Large intestine (tissue), 3 donors: Measurements from ENCODE around the gene HINT3. TPM values are rescaled to one million over a fixed set of nuclear protein-coding genes. Genes with fewer than 3 reads are reported as not detected.
A peak's percentile ranks its signal among the peaks of the same experiment; 100 is the strongest.
"Not testable (repeated sequence)": the region's sequence is repeated elsewhere in the genome, so short reads cannot be mapped to it uniquely, and the experiment has no call there.

Source experiments
- DNase-seq, 2 donors: peaks; one replicate each; pipeline versions ENCODE4 v3.0.0 to v3.0.0-alpha.2; 2013
- H3K27ac ChIP-seq: one replicate; pipeline ENCODE4 v1.5.1; 2013; ENCODE audit warnings: low read length
- H3K27me3 ChIP-seq: 2 replicates; pipeline ENCODE4 v1.6.1; 2013; ENCODE audit warnings: low read length; ENCODE audit not compliant: control insufficient read depth, insufficient read depth
- H3K36me3 ChIP-seq: 2 replicates; pipeline ENCODE4 v1.6.1; 2013; ENCODE audit warnings: low read length; ENCODE audit not compliant: control insufficient read depth, insufficient read depth
- H3K4me1 ChIP-seq: one replicate; pipeline ENCODE4 v1.6.1; 2013; ENCODE audit warnings: low read length; ENCODE audit not compliant: control insufficient read depth, insufficient read depth
- H3K4me3 ChIP-seq: one replicate; pipeline ENCODE4 v1.5.1; 2013; ENCODE audit warnings: low read length
- H3K9me3 ChIP-seq: one replicate; pipeline ENCODE4 v1.6.1; 2013; ENCODE audit warnings: mild to moderate bottlenecking, low read depth, low read length, moderate library complexity; ENCODE audit not compliant: control insufficient read depth
- WGBS: methylation state at CpG from one replicate; pipeline ENCODE4 v1.1.5; 2013; ENCODE audit warnings: low lambda C conversion rate; ENCODE audit not compliant: insufficient coverage; 5-methylcytosine and 5-hydroxymethylcytosine counted together
- polyA plus RNA-seq: library from polyadenylated mRNA; unstranded; fragments of 120-200 nt; gene quantifications from one replicate; pipeline ENCODE4 v1.2.1, GENCODE V29; 2013

The HINT3 gene
- polyA plus RNA-seq, 1 donor = 31.5 TPM

GRCh38 chr6:125935520-125935919 is 21.1 kb upstream of the HINT3 start:
- WGBS = no CpG with 5 or more reads among the region's 5 CpGs

GRCh38 chr6:125939026-125939425 is 17.5 kb upstream of the HINT3 start:
- no peak for DNase-seq
- no CpG with 5 or more reads among the region's 1 CpG for WGBS
- H3K9me3 ChIP-seq = no peaks in the 10 kb centered on the region
- H3K27me3 ChIP-seq = no peaks in the 10 kb centered on the region
- H3K27ac ChIP-seq = no peak overlapping the region
- H3K4me1 ChIP-seq = peaks cover 10% of the 10 kb centered on the region
- H3K4me3 ChIP-seq = no peak overlapping the region
- no peaks in the 10 kb centered on the region for H3K36me3 ChIP-seq

More at GRCh38 chr6:125935520-125935919, 21.1 kb upstream of the HINT3 start:
- H3K36me3 ChIP-seq, H3K27me3 ChIP-seq, H3K27ac ChIP-seq, H3K9me3 ChIP-seq, H3K4me1 ChIP-seq, DNase-seq, H3K4me3 ChIP-seq: not testable (repeated sequence)

- H3K4me1 ChIP-seq = peaks cover 10% of the 10 kb centered on the region
- no peaks in the 10 kb centered on the region for H3K27me3 ChIP-seq
- DNase-seq = no peak
- H3K27ac ChIP-seq = no peak overlapping the region
- no peaks in the 10 kb centered on the region for H3K9me3 ChIP-seq
- H3K4me3 ChIP-seq = no peak overlapping the region
- WGBS = no CpG with 5 or more reads among the region's 2 CpGs
- no peaks in the 10 kb centered on the region for H3K36me3 ChIP-seq
Measured at GRCh38 chr6:125939791-125940190, 16.8 kb upstream of the HINT3 start.

- Histone ChIP-seq H3K27ac (no peak overlapping the region), H3K4me1 (peaks cover 15% of the 10 kb centered on the region), H3K4me3 (no peak overlapping the region), H3K9me3 (no peaks in the 10 kb centered on the region), H3K27me3 (no peaks in the 10 kb centered on the region), H3K36me3 (no peaks in the 10 kb centered on the region)
- DNase-seq = no peak
- 80% methylated on average over 2 of the region's 5 CpGs for WGBS
Measured at GRCh38 chr6:125940247-125941041, 16.1 kb upstream of the HINT3 start.

- peaks cover 36% of the 10 kb centered on the region for H3K4me1 ChIP-seq
- no peaks in the 10 kb centered on the region for H3K36me3 ChIP-seq
- peak overlapping the region; percentile 95 for H3K27ac ChIP-seq
- 17% methylated on average over 1 of the region's 10 CpGs for WGBS
- H3K4me3 ChIP-seq = no peak overlapping the region
- no peaks in the 10 kb centered on the region for H3K9me3 ChIP-seq
- no peaks in the 10 kb centered on the region for H3K27me3 ChIP-seq
- peak; percentile 75 to 84 for DNase-seq
Measured at GRCh38 chr6:125942672-125943527, 13.7 kb upstream of the HINT3 start.

GRCh38 chr6:125943528-125944433 is 12.8 kb upstream of the HINT3 start:
- DNase-seq = peak in 1 of 2 donors; percentile 21
- peaks cover 42% of the 10 kb centered on the region for H3K4me1 ChIP-seq
- no peaks in the 10 kb centered on the region for H3K36me3 ChIP-seq
- 100% methylated on average over 1 of the region's 4 CpGs for whole genome bisulfite sequencing
- H3K9me3 ChIP-seq = no peaks in the 10 kb centered on the region
- H3K27me3 ChIP-seq = no peaks in the 10 kb centered on the region
- H3K27ac ChIP-seq = peak overlapping the region; percentile 95
- no peak overlapping the region for H3K4me3 ChIP-seq

- H3K27ac ChIP-seq = peak overlapping the region; percentile 95
- no peaks in the 10 kb centered on the region for H3K27me3 ChIP-seq
- H3K9me3 ChIP-seq = no peaks in the 10 kb centered on the region
- no peak overlapping the region for H3K4me3 ChIP-seq
- H3K4me1 ChIP-seq = peaks cover 46% of the 10 kb centered on the region
- WGBS = 0% methylated on average over 1 of the region's 5 CpGs
- no peaks in the 10 kb centered on the region for H3K36me3 ChIP-seq
- DNase-seq = peak; percentile 83 to 91
Measured at GRCh38 chr6:125944434-125944816, 12.1 kb upstream of the HINT3 start.

- peak overlapping the region; percentile 95 for H3K27ac ChIP-seq
- no CpG with 5 or more reads among the region's 1 CpG for WGBS
- no peak overlapping the region for H3K4me3 ChIP-seq
- no peaks in the 10 kb centered on the region for H3K9me3 ChIP-seq
- peaks cover 46% of the 10 kb centered on the region for H3K4me1 ChIP-seq
- H3K36me3 ChIP-seq = no peaks in the 10 kb centered on the region
- H3K27me3 ChIP-seq = no peaks in the 10 kb centered on the region
- DNase-seq = no peak
Measured at GRCh38 chr6:125944896-125945295, 11.7 kb upstream of the HINT3 start.

GRCh38 chr6:125945378-125946141 is 11.0 kb upstream of the HINT3 start:
- peak; percentile 42 to 72 for DNase-seq
- H3K36me3 ChIP-seq = no peaks in the 10 kb centered on the region
- no peaks in the 10 kb centered on the region for H3K9me3 ChIP-seq
- H3K27me3 ChIP-seq = no peaks in the 10 kb centered on the region
- peak overlapping the region; percentile 95 for H3K27ac ChIP-seq
- WGBS = 20% methylated on average over 1 of the region's 1 CpG
- no peak overlapping the region for H3K4me3 ChIP-seq
- H3K4me1 ChIP-seq = peaks cover 46% of the 10 kb centered on the region
